SK-N-SH (cell line): Measurements from ENCODE around the gene BTRC. TPM values are rescaled to one million over a fixed set of nuclear protein-coding genes. Genes with fewer than 3 reads are reported as not detected.
"Not testable (repeated sequence)": the region's sequence is repeated elsewhere in the genome, so short reads cannot be mapped to it uniquely, and the experiment has no call there.

Source experiments
- CTCF ChIA-PET: fragments of 300-600, 350-600 bp; formaldehyde crosslinking; extraction: SDS; loops from one replicate; lab custom pipeline; 2021; lab: Yijun Ruan, JAX
- POLR2A ChIA-PET: fragments of 350-600 bp; sonication (Branson Sonifier 250); formaldehyde crosslinking; extraction: SDS; loops from one replicate; lab custom pipeline; 2020; ENCODE audit warnings: antibody characterized with exemption, inconsistent platforms; lab: Yijun Ruan, JAX
- DNase-seq: peaks from one replicate; pipeline ENCODE4 v3.0.0; 2012
- H2AFZ ChIP-seq: fragments of 200-600 bp; sonication (generic); 2 replicates; pipeline ENCODE4 v1.8.1; 2016; ENCODE audit warnings: antibody characterized with exemption, mild to moderate bottlenecking, low read depth
- H3F3A ChIP-seq: fragments of 200-600 bp; sonication (generic); replicated peaks from 2 replicates; pipeline ENCODE3; 2016; ENCODE audit warnings: antibody characterized with exemption, mild to moderate bottlenecking; ENCODE audit not compliant: insufficient read depth
- H3K27ac ChIP-seq, 2 experiments: fragments of 200-500 bp in 1 of 2; fragments of 200-600 bp in 1 of 2; sonication (Bioruptor generic) in 1 of 2; sonication (generic), shearing (Covaris generic) in 1 of 2; 2 replicates each; pipeline versions ENCODE4 v1.5.1 to v1.6.1; 2014 to 2016; ENCODE audit warnings: low read depth in 2 of 2, inconsistent platforms in 1 of 2, low read length in 1 of 2, mild to moderate bottlenecking in 1 of 2, mixed read lengths in 1 of 2
- H3K27me3 ChIP-seq: fragments of 200-600 bp; sonication (generic), shearing (Covaris generic); 2 replicates; pipeline ENCODE4 v1.6.1; 2016; ENCODE audit warnings: mixed run types; ENCODE audit not compliant: insufficient read depth
- H3K36me3 ChIP-seq, 2 experiments: fragments of 200-500 bp in 1 of 2; fragments of 200-600 bp in 1 of 2; sonication (Bioruptor generic) in 1 of 2; sonication (generic) in 1 of 2; replicated peaks in 1 of 2; 2 replicates each; pipeline versions ENCODE3 to v1.5.1; 2014 to 2016; ENCODE audit warnings: low read length in 1 of 2, mild to moderate bottlenecking in 1 of 2; ENCODE audit not compliant: insufficient read depth in 2 of 2, control insufficient read depth in 1 of 2
- H3K4me1 ChIP-seq, 2 experiments: fragments of 200-500 bp in 1 of 2; fragments of 200-600 bp in 1 of 2; sonication (Bioruptor generic) in 1 of 2; sonication (generic), shearing (Covaris generic) in 1 of 2; 2 replicates each; pipeline versions ENCODE4 v1.5.1 to v1.6.1; 2014 to 2016; ENCODE audit warnings: low read depth in 1 of 2, low read length in 1 of 2, mixed run types in 1 of 2; ENCODE audit not compliant: insufficient read depth in 2 of 2, control insufficient read depth in 1 of 2
- H3K4me2 ChIP-seq: fragments of 200-600 bp; sonication (generic), shearing (Covaris generic); 2 replicates; pipeline ENCODE4 v1.6.1; 2017; ENCODE audit warnings: mixed run types
- H3K4me3 ChIP-seq, 2 experiments: fragments of 200-500 bp in 1 of 2; fragments of 200-600 bp in 1 of 2; sonication (Bioruptor generic) in 1 of 2; sonication (generic), shearing (Covaris generic) in 1 of 2; 2 replicates each; pipeline versions ENCODE4 v1.5.1 to v1.8.1; 2014 to 2016; ENCODE audit warnings: low read depth in 2 of 2, inconsistent platforms in 1 of 2, low read length in 1 of 2, mild to moderate bottlenecking in 1 of 2, mixed read lengths in 1 of 2, moderate library complexity in 1 of 2
- H3K79me2 ChIP-seq: fragments of 200-600 bp; sonication (generic); 2 replicates; pipeline ENCODE4 v1.8.1; 2017; ENCODE audit warnings: mild to moderate bottlenecking; ENCODE audit not compliant: insufficient read depth
- H3K9ac ChIP-seq: fragments of 200-600 bp; sonication (generic); 2 replicates; pipeline ENCODE4 v1.6.1; 2017; ENCODE audit warnings: mixed run types
- H3K9me2 ChIP-seq: fragments of 200-600 bp; sonication (generic); 2 replicates; pipeline ENCODE4 v1.6.1; 2017; ENCODE audit warnings: mixed run types
- H3K9me3 ChIP-seq: fragments of 200-600 bp; sonication (generic); 2 replicates; pipeline ENCODE4 v1.6.1; 2017; ENCODE audit warnings: mixed run types, mild to moderate bottlenecking, moderate library complexity
- H4K20me1 ChIP-seq: fragments of 200-600 bp; sonication (generic); 2 replicates; pipeline ENCODE4 v1.6.1; 2017; ENCODE audit warnings: mild to moderate bottlenecking, mixed run types; ENCODE audit not compliant: insufficient read depth
- CHD2 ChIP-seq: fragments of 150-350 bp; IDR thresholded peaks from 2 replicates; pipeline ENCODE4 v1.6.1; 2018; ENCODE audit warnings: low read length; ENCODE audit not compliant: partially characterized antibody
- ELF1 ChIP-seq: IDR thresholded peaks from 2 replicates; pipeline ENCODE4 v1.4.0; 2012
- EP300 ChIP-seq, 2 experiments: IDR thresholded peaks; 2 replicates each; pipeline versions ENCODE4 v1.4.0 to v1.6.1; 2012; ENCODE audit warnings: borderline replicate concordance in 1 of 2, low read depth in 1 of 2, low read length in 1 of 2
- GATA2 ChIP-seq: sonication (generic); formaldehyde crosslinking; IDR thresholded peaks from 2 replicates; pipeline ENCODE4 v1.5.0; 2020; ENCODE audit warnings: mild to moderate bottlenecking, missing genetic modification reagents
- MAX ChIP-seq: IDR thresholded peaks from 2 replicates; pipeline ENCODE4 v1.4.0; 2012; ENCODE audit warnings: low read depth
- MEF2A ChIP-seq: IDR thresholded peaks from 2 replicates; pipeline ENCODE4 v1.4.0; 2012; ENCODE audit warnings: low read depth, borderline replicate concordance
- NRF1 ChIP-seq: IDR thresholded peaks from 2 replicates; pipeline ENCODE4 v1.6.1; 2012; ENCODE audit warnings: low read depth, mild to moderate bottlenecking, low read length
- POLR2AphosphoS5 ChIP-seq: IDR thresholded peaks from 2 replicates; pipeline ENCODE4 v1.6.1; 2012; ENCODE audit warnings: low read depth, low read length
- RCOR1 ChIP-seq: fragments of 150-350 bp; IDR thresholded peaks from 2 replicates; pipeline ENCODE4 v1.6.1; 2017; ENCODE audit warnings: antibody characterized with exemption, low read length
- RFX5 ChIP-seq: IDR thresholded peaks from 2 replicates; pipeline ENCODE4 v1.6.1; 2012; ENCODE audit warnings: mild to moderate bottlenecking, improper control_type of control experiment, low read length
- RXRA ChIP-seq: IDR thresholded peaks from 2 replicates; pipeline ENCODE4 v1.4.0; 2012; ENCODE audit warnings: low read depth, mild to moderate bottlenecking, borderline replicate concordance
- SIN3A ChIP-seq: IDR thresholded peaks from 2 replicates; pipeline ENCODE4 v1.6.1; 2012; ENCODE audit warnings: low read depth, mild to moderate bottlenecking, low read length, moderate library complexity, borderline replicate concordance
- TAF1 ChIP-seq: IDR thresholded peaks from 2 replicates; pipeline ENCODE4 v1.6.1; 2012; ENCODE audit warnings: low read depth, mild to moderate bottlenecking, low read length, moderate library complexity, borderline replicate concordance
- TCF12 ChIP-seq: IDR thresholded peaks from 2 replicates; pipeline ENCODE4 v1.4.0; 2012
- TEAD4 ChIP-seq: IDR thresholded peaks from 2 replicates; pipeline ENCODE4 v1.4.0; 2012; ENCODE audit warnings: mild to moderate bottlenecking, borderline replicate concordance; ENCODE audit not compliant: insufficient read depth
- WGBS: methylation state at CpG from one replicate; pipeline ENCODE4 v1.1.6; 2017; ENCODE audit warnings: low lambda C conversion rate; 5-methylcytosine and 5-hydroxymethylcytosine counted together
- polyA plus RNA-seq, 3 experiments: library from polyadenylated mRNA; depleted of rRNA; stranded (reverse); fragments of >200 nt; gene quantifications; 2 replicates each; pipeline ENCODE4 v1.2.3, GENCODE V29; 2012
- TF ChIP-seq, protein P1 (sequence below): IDR thresholded peaks from 2 replicates; pipeline ENCODE4; 2012
- TF ChIP-seq, protein P2 (sequence below): IDR thresholded peaks from 2 replicates; pipeline ENCODE4 v1.4.0; 2012; ENCODE audit warnings: low read depth, borderline replicate concordance

The BTRC gene
- polyA plus RNA-seq, 1 of the 3 experiments (the other 2 are of a cell fraction), result 6.5 TPM

DNA sequence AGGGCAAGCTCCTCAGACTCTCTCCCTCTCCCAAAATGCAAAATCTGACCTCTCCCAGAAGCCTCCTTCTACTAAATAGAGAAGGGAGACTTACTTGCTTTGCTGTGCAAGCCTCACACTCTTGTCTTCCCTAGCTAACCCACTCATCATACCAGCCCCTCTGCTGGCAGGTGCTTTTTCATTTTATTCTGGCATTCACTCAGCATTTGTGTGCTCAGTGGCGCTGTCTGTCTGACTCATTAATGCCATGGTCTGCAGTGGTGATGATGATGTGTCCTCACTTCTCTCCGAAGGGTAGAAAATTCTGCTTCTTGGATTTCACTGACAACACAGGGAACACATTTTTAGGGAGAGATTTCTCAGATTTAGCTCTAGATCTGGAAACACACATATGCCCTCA lies 22.0 kb upstream of the BTRC start:
- Histone ChIP-seq H3K36me3 (no peaks in the 10 kb centered on the region), H2AFZ (no peak overlapping the region), H3K4me2 (no peak overlapping the region), H3K79me2 (no peaks in the 10 kb centered on the region)
- 43% methylated on average over 2 of the region's 2 CpGs for WGBS
- TF ChIP-seq, protein P1, sequence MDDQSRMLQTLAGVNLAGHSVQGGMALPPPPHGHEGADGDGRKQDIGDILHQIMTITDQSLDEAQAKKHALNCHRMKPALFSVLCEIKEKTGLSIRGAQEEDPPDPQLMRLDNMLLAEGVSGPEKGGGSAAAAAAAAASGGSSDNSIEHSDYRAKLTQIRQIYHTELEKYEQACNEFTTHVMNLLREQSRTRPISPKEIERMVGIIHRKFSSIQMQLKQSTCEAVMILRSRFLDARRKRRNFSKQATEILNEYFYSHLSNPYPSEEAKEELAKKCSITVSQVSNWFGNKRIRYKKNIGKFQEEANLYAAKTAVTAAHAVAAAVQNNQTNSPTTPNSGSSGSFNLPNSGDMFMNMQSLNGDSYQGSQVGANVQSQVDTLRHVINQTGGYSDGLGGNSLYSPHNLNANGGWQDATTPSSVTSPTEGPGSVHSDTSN, result no peak
- TF ChIP-seq TAF1, result no peak
- TF ChIP-seq SIN3A, result no peak
- TF ChIP-seq RXRA, result no peak
- no peak for TF ChIP-seq TEAD4
- no peak for TF ChIP-seq MEF2A
- no peak for TF ChIP-seq GATA2 (CRISPR knock-in tag)
- TF ChIP-seq, all 33 proteins: peak for 0
- ChIA-PET POLR2A (no interaction called here), CTCF (interaction anchor here (0.8 to 2.6 kb wide), 6 partner anchors 12 to 64 kb away, joined by 3 to 11 read pairs (median 3); partner anchors contain the start of gene BTRC)
- Histone ChIP-seq H3K27me3 (peaks cover 22% of the 10 kb centered on the region; the same call in 1 of the 2 replicates), H3K9me3 (no peaks in the 10 kb centered on the region), H3F3A (no peaks in the 10 kb centered on the region), H3K9ac (no peak overlapping the region), H3K9me2 (no peaks in the 10 kb centered on the region), H3K4me3 (no peak overlapping the region), H4K20me1 (no peaks in the 10 kb centered on the region), H3K4me1 (peaks cover 0 to 12% of the 10 kb centered on the region in 2 experiments; a peak in 1 of 4 replicates), H3K27ac (no peak overlapping the region)
- no peak for DNase-seq

GRCh38 chr10:101334259-101334658 lies 19.7 kb upstream of the BTRC start:
- WGBS, result 54% methylated on average over 5 of the region's 5 CpGs
- H3K27ac ChIP-seq, H3K9me3 ChIP-seq, POLR2A ChIA-PET, H3F3A ChIP-seq, H3K9me2 ChIP-seq, H4K20me1 ChIP-seq, H3K9ac ChIP-seq, H3K4me2 ChIP-seq, H2AFZ ChIP-seq, H3K36me3 ChIP-seq, H3K79me2 ChIP-seq, DNase-seq, H3K4me3 ChIP-seq: not testable (repeated sequence)
- Histone ChIP-seq H3K4me1 (peaks cover 0 to 12% of the 10 kb centered on the region in 2 experiments; a peak in 1 of 4 replicates), H3K27me3 (peaks cover 22% of the 10 kb centered on the region; the same call in 1 of the 2 replicates)
- CTCF ChIA-PET, result interaction anchor here (1.2 kb wide), 1 partner anchor 36 kb away, joined by 3 read pairs; no protein-coding TSS in a partner anchor

- no peaks in the 10 kb centered on the region for H3F3A ChIP-seq
- no peak overlapping the region for H2AFZ ChIP-seq
- no peaks in the 10 kb centered on the region for H3K9me3 ChIP-seq
- H4K20me1 ChIP-seq, result no peaks in the 10 kb centered on the region
- no peak overlapping the region for H3K27ac ChIP-seq
- CTCF ChIA-PET, result no interaction called here
- H3K4me3 ChIP-seq, result no peak overlapping the region
- H3K4me2 ChIP-seq, result no peak overlapping the region
- no peak overlapping the region for H3K9ac ChIP-seq
- DNase-seq, result no peak
- H3K9me2 ChIP-seq, result no peaks in the 10 kb centered on the region
- no peaks in the 10 kb centered on the region for H3K36me3 ChIP-seq
- POLR2A ChIA-PET, result no interaction called here
- peaks cover 17% of the 10 kb centered on the region; the same call in 1 of the 2 replicates for H3K27me3 ChIP-seq
- no peaks in the 10 kb centered on the region for H3K79me2 ChIP-seq
- peaks cover 0 to 12% of the 10 kb centered on the region in 2 experiments; a peak in 1 of 4 replicates for H3K4me1 ChIP-seq
- no peak for TF ChIP-seq ELF1
- TF ChIP-seq, protein P1, result no peak
- TF ChIP-seq GATA2 (CRISPR knock-in tag), result no peak
- TF ChIP-seq RCOR1, result no peak
- TF ChIP-seq POLR2AphosphoS5, result no peak
- TF ChIP-seq MAX, result no peak
- TF ChIP-seq RFX5, result no peak
- TF ChIP-seq NRF1, result no peak
- TF ChIP-seq EP300 (IDR thresholded peaks at IDR 0.05; ENCODE audit: borderline replicate concordance in 1 of 2, low read depth in 1 of 2, low read length in 1 of 2), result no peak
- no peak for TF ChIP-seq CHD2
- TF ChIP-seq, protein P2, sequence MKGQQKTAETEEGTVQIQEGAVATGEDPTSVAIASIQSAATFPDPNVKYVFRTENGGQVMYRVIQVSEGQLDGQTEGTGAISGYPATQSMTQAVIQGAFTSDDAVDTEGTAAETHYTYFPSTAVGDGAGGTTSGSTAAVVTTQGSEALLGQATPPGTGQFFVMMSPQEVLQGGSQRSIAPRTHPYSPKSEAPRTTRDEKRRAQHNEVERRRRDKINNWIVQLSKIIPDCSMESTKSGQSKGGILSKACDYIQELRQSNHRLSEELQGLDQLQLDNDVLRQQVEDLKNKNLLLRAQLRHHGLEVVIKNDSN, result no peak
- TF ChIP-seq SIN3A, result no peak
- no peak for TF ChIP-seq TCF12
Measured at GRCh38 chr10:101336382-101336781, 17.6 kb upstream of the BTRC start.
